ENCODE data around the gene SASS6.

DNA sequence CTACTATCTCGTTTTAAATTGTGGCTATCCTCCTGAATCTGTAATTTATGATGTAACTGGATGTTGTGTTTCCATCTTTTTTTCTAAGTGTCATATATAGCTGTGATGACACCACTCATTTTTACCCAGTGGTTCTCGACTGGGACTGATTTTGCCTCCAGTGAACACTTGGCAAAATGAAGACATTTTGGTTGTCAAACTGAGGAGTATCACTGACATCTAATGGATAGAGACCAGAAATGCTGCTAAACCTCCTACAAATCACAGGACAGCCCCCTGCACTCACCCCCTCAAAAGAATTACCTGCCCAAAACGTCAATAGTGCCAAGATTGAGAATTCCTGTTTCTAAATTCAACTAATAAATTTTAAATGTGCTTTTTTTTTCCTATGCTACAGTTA lies 2.1 kb upstream of the SASS6 start:
- TF ChIP-seq CTCF (IDR thresholded peaks at IDR 0.05) (no peak), POLR2A (IDR thresholded peaks at IDR 0.05) (no peak)

Measured in lower leg skin (tissue), 3 donors.